Activated T-helper 1 cell treated with anti-CD3 and anti-CD28 coated beads, Interleukin-12 subunit alpha, Interleukin-12 subunit beta, Interleukin-2, Interleukin-4 antibody, amounts not matched to agents 30 ng/mL and 10 ng/mL and 1 ng/mL, durations not matched to agents 14 hours and 24 hours and 36 hours (primary cell): ENCODE data around the gene OR6M1. TPM values are rescaled to one million over a fixed set of nuclear protein-coding genes. Genes with fewer than 3 reads are reported as not detected.

Experiments
- DNase-seq: peaks from one replicate; pipeline ENCODE4 v3.0.0; 2021; ENCODE audit warnings: low spot score
- H3K27ac Mint-ChIP-seq: one replicate; pipeline ENCODE4 v1.8.0; 2021; ENCODE audit warnings: mild to moderate bottlenecking, mixed read lengths
- H3K27me3 Mint-ChIP-seq: one replicate; pipeline ENCODE4 v1.8.0; 2022; ENCODE audit warnings: mild to moderate bottlenecking, moderate library complexity, mixed read lengths; ENCODE audit not compliant: insufficient read depth
- H3K36me3 Mint-ChIP-seq: one replicate; pipeline ENCODE4 v1.8.0; 2021; ENCODE audit warnings: low read depth, mixed read lengths
- H3K4me1 Mint-ChIP-seq: one replicate; pipeline ENCODE4 v1.8.0; 2021; ENCODE audit warnings: low read depth, mixed read lengths
- H3K4me3 Mint-ChIP-seq: one replicate; pipeline ENCODE4 v1.8.0; 2021; ENCODE audit warnings: mild to moderate bottlenecking, moderate library complexity, mixed read lengths
- H3K9me3 Mint-ChIP-seq: one replicate; pipeline ENCODE4 v1.8.0; 2021; ENCODE audit warnings: mixed read lengths
- intact Hi-C: fragments of 100-400 bp; cut with micrococcal nuclease; formaldehyde crosslinking; loops from one replicate; pipeline ENCODE4 v1.15.1; 2024
- total RNA-seq: library from RNA; stranded (reverse); gene quantifications from 2 replicates; pipeline ENCODE4 v1.2.3, GENCODE V29; 2022

OR6M1 gene, protein sequence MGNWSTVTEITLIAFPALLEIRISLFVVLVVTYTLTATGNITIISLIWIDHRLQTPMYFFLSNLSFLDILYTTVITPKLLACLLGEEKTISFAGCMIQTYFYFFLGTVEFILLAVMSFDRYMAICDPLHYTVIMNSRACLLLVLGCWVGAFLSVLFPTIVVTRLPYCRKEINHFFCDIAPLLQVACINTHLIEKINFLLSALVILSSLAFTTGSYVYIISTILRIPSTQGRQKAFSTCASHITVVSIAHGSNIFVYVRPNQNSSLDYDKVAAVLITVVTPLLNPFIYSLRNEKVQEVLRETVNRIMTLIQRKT
- total RNA-seq, result not detected in 2 replicates

DNA sequence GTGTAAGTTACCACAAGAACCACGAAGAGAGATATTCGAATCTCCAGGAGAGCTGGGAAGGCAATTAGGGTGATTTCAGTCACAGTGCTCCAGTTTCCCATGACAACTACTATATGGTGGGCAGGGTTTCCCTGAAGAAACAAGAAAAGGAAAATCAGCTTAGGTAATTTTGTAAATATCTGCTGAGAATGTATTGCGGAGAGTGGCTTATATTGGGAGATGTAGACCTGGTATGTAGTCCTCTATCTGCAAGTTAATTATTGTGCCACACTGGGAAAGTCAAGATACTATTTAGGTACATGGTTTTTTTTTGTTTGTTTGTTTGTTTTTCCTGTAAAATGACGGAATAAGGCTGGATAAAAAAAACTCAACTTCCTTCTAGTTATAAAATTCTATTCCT is at the start of gene OR6M1:
OR6M1 (minus strand) TSS at position 101 of the 400 bp plus-strand sequence; CDS start at position 101, 0 bp downstream.
- H3K4me3 Mint-ChIP-seq, result no peak within 1 kb of the TSS
- H3K27me3 Mint-ChIP-seq, result no peaks in the 10 kb centered on the region
- H3K36me3 Mint-ChIP-seq, result no peaks in the 10 kb centered on the region
- H3K4me1 Mint-ChIP-seq, result no peaks in the 10 kb centered on the region
- intact Hi-C loops, result no loop called here
- H3K9me3 Mint-ChIP-seq, result no peaks in the 10 kb centered on the region
- no peak within 1 kb of the TSS for H3K27ac Mint-ChIP-seq
- no peak for DNase-seq

DNA sequence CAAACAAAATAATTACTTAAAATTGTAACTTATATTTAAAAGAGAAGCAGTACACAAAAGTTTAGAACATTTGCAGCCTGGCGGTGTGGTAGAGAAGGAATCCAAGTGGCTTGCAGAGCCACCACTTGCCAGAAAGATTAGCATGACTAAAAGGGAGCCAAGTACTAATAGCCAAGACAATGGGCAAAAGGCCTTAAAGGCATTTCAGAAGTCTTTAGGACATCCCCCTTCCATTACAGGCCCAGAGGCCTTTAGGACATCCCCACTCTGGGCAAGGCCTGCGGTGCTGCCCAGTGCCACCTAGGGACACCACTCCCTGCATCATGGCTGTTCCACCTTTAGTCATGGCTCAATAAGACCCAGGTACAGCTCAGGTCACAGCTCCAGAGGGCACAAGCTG is 46.9 kb upstream of the OR6M1 start:
- DNase-seq, result no peak
- intact Hi-C loops, result no loop called here
- H3K36me3 Mint-ChIP-seq, result no peaks in the 10 kb centered on the region

DNA sequence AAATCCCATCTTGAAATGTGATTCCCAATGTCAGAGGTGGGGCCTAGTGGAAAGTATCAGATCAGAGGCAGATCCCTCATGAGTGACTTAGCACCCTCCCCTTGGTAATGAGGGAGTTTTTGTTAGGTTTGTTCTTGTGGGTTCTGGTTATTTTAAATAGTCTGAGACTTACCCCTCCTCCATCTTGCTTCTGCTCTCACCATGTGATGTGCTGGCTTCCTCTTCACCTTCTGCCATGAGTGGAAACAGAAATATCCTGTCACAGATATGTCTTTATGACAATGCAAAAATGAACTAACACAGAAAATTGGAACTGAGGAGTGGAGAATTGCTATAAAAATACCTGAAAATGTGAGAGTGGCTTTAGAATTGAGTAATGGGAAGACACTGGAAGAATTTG is 46.2 kb upstream of the OR6M1 start:
- Mint-ChIP-seq H3K27ac (no peak overlapping the region), H3K36me3 (no peaks in the 10 kb centered on the region), H3K4me1 (no peaks in the 10 kb centered on the region), H3K27me3 (no peaks in the 10 kb centered on the region), H3K9me3 (no peaks in the 10 kb centered on the region), H3K4me3 (no peak overlapping the region)
- DNase-seq, result no peak
- intact Hi-C loops, result no loop called here

More for the DNA sequence above, 46.9 kb upstream of the OR6M1 start:
- Mint-ChIP-seq H3K4me1 (no peaks in the 10 kb centered on the region), H3K27me3 (no peaks in the 10 kb centered on the region), H3K27ac (no peak overlapping the region), H3K4me3 (no peak overlapping the region), H3K9me3 (no peaks in the 10 kb centered on the region)

DNA sequence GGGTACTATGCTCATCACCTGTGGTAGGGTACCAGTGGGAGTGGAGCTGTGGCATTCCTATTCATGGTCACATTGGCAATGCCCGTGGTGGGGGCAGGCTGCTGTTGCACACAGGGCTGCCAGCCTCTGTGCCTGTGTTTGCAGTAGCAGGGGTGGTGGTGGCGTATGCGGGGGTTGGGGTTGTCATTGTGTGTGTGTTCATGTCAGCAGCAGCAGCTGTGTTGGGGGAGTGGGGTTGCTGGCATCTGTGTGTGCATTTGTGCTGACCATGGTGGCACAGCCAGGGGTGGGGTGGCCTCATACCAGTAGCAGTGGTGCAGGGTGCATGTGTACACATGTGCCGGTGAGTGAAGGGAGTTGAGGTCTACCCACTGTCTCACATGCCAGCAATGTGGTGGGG is 45.0 kb upstream of the OR6M1 start:
- H3K36me3 Mint-ChIP-seq, result no peaks in the 10 kb centered on the region
- H3K4me1 Mint-ChIP-seq, result no peaks in the 10 kb centered on the region
- H3K4me3 Mint-ChIP-seq, result no peak overlapping the region
- intact Hi-C loops, result no loop called here
- H3K9me3 Mint-ChIP-seq, result no peaks in the 10 kb centered on the region
- H3K27ac Mint-ChIP-seq, result no peak overlapping the region
- no peaks in the 10 kb centered on the region for H3K27me3 Mint-ChIP-seq
- DNase-seq, result no peak

DNA sequence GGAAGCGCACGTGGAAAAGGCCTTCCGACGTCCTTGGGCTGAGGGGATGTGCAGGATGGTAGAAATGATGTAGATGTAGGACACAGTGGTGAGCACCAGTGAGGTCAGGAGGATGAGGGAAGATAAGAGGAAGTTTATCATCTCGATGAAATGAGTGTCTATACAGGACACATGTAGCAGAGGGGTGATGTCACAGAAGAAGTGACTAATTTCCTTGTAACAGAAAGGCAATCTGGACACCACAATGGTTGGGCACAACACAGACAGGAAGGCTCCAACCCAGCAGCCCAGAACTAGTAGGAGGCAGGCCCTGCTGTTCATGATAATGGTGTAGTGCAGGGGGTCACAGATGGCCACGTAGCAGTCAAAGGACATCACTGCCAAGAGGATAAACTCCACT is 35.0 kb upstream of the OR6M1 start:
- Mint-ChIP-seq H3K4me3 (no peak overlapping the region), H3K36me3 (no peaks in the 10 kb centered on the region), H3K27ac (no peak overlapping the region), H3K27me3 (peaks cover 18% of the 10 kb centered on the region), H3K4me1 (no peaks in the 10 kb centered on the region), H3K9me3 (no peaks in the 10 kb centered on the region)
- no peak for DNase-seq
- intact Hi-C loops, result no loop called here

DNA sequence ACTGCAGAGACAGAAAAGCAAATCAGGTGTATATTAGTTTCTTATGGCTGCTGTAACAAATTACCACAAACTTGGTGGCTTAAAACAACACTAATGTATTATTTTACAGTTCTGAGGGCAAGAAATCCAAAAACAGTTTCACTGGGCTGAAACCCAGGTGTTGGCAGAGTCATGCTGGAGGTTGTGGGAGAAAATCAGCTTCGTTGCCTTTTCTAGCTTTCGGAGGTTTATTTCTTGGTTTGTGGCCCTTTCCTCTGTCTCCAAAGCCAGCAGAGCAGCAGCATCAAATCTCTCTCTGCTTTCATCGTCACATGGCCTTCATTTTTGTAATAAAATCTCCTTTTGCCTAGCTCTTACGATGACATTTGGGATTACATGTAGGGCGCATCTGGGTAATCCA is 33.0 kb upstream of the OR6M1 start:
- Mint-ChIP-seq H3K27ac (no peak overlapping the region), H3K36me3 (no peaks in the 10 kb centered on the region), H3K27me3 (peaks cover 12% of the 10 kb centered on the region), H3K4me3 (no peak overlapping the region), H3K4me1 (no peaks in the 10 kb centered on the region), H3K9me3 (no peaks in the 10 kb centered on the region)
- intact Hi-C loops, result no loop called here
- DNase-seq, result no peak

DNA sequence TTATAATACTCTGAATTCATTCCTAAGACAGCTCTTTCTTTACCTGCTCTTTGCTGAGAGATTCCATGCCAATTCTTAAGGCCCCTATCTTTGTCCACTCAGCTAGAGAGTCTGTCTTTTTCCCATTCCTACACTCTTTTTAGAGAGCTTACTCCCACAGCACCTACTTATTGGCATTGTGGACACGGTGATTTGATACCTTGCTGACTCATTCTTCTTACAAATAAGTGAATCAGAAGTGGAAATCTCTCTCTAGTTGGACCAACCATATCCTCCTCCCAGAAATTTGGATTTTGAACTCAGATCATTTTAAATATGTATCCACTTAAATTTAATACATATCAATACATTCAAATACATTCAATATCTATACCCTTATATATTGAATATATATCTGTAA is 32.5 kb upstream of the OR6M1 start:
- Mint-ChIP-seq H3K27me3 (peaks cover 9% of the 10 kb centered on the region), H3K9me3 (no peaks in the 10 kb centered on the region), H3K27ac (no peak overlapping the region), H3K36me3 (no peaks in the 10 kb centered on the region), H3K4me1 (no peaks in the 10 kb centered on the region), H3K4me3 (no peak overlapping the region)
- intact Hi-C loops, result no loop called here
- DNase-seq, result no peak

DNA sequence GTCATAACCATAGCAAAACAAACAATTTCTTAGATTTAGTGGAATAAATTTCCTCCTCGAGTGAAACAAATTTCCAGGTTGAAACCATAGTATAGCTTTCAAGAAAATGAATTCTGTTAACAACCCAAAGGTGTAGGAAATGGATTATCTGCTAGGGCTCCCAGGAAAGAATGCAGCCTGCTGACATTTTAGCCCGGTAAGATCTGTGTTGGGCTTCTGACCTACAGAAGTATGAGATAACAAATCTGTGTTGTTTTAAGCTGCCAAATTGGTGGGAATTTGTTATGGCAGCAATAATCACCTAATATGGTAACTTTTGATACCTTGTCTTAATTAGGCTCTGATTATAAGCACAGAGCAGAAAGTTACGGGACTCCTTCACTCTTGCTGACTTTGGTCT is 32.0 kb upstream of the OR6M1 start:
- no peaks in the 10 kb centered on the region for H3K9me3 Mint-ChIP-seq
- H3K4me3 Mint-ChIP-seq, result no peak overlapping the region
- no peak for DNase-seq
- peaks cover 9% of the 10 kb centered on the region for H3K27me3 Mint-ChIP-seq
- intact Hi-C loops, result no loop called here
- H3K27ac Mint-ChIP-seq, result no peak overlapping the region
- no peaks in the 10 kb centered on the region for H3K4me1 Mint-ChIP-seq
- no peaks in the 10 kb centered on the region for H3K36me3 Mint-ChIP-seq

DNA sequence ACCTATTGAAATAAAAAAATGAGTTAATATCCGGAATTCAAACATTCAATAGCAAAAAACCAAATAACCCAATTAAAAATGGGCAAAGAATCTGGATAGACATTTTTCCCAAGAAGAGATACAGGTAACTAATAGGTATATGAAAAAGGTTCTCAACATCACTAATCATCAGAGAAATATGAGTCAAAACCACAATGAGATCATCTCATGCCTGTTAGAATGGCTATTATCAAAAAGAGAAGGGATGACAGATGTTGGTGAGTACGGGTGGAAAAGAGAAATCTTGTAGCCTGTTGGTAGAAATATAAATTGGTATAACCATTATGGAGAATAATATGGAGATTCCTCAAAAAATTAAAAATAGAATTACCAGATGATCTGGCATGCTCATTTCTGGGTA is 26.9 kb upstream of the OR6M1 start:
- H3K4me3 Mint-ChIP-seq, result no peak overlapping the region

DNA sequence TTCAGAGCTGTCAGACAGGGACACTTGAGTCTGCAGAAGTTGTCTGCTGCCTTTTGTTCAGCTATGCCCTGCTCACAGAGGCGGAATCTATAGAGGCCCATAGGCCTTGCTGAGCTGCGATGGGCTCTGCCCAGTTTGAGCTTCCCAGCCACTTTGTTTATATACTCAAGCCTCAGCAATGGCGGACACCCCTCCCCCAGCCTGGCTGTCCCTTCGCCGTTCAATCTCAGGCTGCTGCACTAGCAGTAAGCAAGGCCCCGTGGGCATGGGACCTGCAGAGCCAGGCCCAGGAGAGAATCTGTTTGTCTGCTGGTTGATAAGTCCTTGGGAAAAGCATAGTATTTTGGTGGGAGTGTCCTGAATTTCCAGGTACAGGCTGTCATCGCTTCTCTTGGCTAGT is 23.6 kb upstream of the OR6M1 start:
- Mint-ChIP-seq H3K4me3 (no peak overlapping the region), H3K27ac (no peak overlapping the region), H3K9me3 (no peaks in the 10 kb centered on the region), H3K27me3 (no peaks in the 10 kb centered on the region), H3K36me3 (no peaks in the 10 kb centered on the region), H3K4me1 (no peaks in the 10 kb centered on the region)
- no peak for DNase-seq
- intact Hi-C loops, result no loop called here

More for the DNA sequence above, 26.9 kb upstream of the OR6M1 start:
- no peaks in the 10 kb centered on the region for H3K9me3 Mint-ChIP-seq
- no peaks in the 10 kb centered on the region for H3K4me1 Mint-ChIP-seq
- peaks cover 1% of the 10 kb centered on the region for H3K27me3 Mint-ChIP-seq
- intact Hi-C loops, result no loop called here
- DNase-seq, result no peak
- no peak overlapping the region for H3K27ac Mint-ChIP-seq
- H3K36me3 Mint-ChIP-seq, result no peaks in the 10 kb centered on the region

DNA sequence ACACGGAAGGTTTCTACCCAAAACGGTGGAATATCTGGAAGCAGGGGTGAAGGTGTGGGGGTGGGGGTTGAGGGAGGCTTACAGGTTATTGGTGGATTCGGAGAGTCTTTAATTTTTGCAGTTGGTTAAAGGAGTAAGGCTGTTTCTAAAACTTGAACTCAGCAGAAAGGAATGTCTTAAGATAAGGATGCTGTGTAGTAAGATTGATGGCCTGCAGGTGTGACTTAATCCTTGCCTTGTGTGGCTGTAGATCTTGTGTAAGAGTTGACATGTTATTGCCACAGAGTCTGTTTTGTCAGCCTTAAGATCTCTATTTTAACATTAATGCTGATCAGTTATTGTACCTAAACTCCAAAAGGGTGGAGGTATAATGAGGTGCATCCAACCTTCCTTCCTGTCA is 16.4 kb upstream of the OR6M1 start:
- DNase-seq, result no peak
- no peak overlapping the region for H3K4me3 Mint-ChIP-seq
- no peaks in the 10 kb centered on the region for H3K4me1 Mint-ChIP-seq
- no peaks in the 10 kb centered on the region for H3K9me3 Mint-ChIP-seq
- H3K27me3 Mint-ChIP-seq, result no peaks in the 10 kb centered on the region
- no peak overlapping the region for H3K27ac Mint-ChIP-seq
- H3K36me3 Mint-ChIP-seq, result no peaks in the 10 kb centered on the region
- intact Hi-C loops, result no loop called here

DNA sequence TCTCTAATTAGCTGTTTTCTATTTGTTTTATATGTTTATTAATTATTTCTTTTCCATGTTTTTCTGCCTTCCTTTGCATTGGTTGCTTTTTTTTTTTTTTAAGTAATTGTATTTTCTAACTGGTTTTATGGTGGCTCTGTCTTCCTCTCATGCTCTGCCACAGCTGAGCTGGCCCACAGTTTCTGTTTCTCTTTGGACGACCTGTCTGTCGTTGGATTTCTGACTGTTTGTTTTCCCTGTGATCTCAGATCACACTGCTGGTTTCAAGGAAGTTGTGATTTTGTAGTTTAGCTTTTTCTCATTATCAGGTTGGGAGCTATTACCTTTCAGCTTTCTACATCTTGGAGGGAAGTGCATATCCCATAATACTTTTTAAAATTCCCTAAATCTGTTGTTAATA is 15.9 kb upstream of the OR6M1 start:
- H3K27ac Mint-ChIP-seq, result no peak overlapping the region
- no peaks in the 10 kb centered on the region for H3K36me3 Mint-ChIP-seq
- no peak overlapping the region for H3K4me3 Mint-ChIP-seq
- intact Hi-C loops, result no loop called here
- no peaks in the 10 kb centered on the region for H3K4me1 Mint-ChIP-seq
- no peak for DNase-seq
- H3K9me3 Mint-ChIP-seq, result no peaks in the 10 kb centered on the region
- no peaks in the 10 kb centered on the region for H3K27me3 Mint-ChIP-seq

DNA sequence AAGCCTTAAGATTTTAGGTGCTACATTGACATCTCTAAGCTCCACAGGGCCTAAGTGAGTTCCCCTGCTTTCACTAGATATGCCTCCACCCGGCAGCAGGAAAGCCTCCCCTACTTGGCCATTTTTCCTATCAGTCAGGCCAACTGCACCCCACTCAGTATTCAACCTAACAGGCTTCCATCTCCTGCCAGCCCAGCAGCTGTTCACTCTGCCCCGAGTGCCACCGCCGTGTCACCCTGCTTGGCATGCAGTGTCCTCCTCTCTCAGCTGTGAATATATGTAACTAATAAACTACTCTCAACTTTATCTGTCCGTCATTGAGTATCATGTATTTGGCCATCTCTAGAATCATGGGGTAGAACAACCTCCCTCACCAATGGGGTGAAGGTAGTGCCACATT is 9.0 kb upstream of the OR6M1 start:
- Mint-ChIP-seq H3K4me1 (no peaks in the 10 kb centered on the region), H3K27me3 (peaks cover 8% of the 10 kb centered on the region), H3K4me3 (no peak overlapping the region), H3K36me3 (no peaks in the 10 kb centered on the region), H3K9me3 (no peaks in the 10 kb centered on the region), H3K27ac (no peak overlapping the region)
- no peak for DNase-seq
- intact Hi-C loops, result no loop called here

DNA sequence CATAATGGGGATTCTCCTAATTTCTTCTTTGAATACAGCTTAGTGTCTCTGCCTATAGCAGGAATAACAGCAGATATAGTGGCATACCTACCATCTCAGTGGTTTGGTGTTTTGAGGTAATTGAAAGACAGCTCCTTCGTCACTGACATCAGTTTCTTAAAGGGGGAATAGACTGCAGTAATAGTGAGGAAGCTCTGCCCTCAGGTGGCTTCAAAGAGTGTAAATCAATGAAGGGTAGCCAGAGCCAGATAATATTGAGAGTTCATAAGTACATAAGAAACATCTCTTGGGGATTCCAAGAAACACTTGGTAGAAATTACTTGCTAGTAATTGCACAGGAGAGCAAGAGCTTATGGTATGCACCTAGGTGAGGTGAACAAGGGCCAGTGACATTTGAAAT is 4.4 kb downstream of the OR6M1 start:
- Mint-ChIP-seq H3K36me3 (no peaks in the 10 kb centered on the region), H3K4me3 (no peak overlapping the region), H3K27ac (no peak overlapping the region), H3K9me3 (no peaks in the 10 kb centered on the region), H3K27me3 (peaks cover 2% of the 10 kb centered on the region), H3K4me1 (no peaks in the 10 kb centered on the region)
- intact Hi-C loops, result no loop called here
- no peak for DNase-seq
